CD4-positive, alpha-beta T cell treated with Interleukin-4 for 4 hours (primary cell): Measurements from ENCODE around the gene EIF4EBP3.

Experiments used
- DNase-seq: peaks from one replicate; pipeline ENCODE4 v3.0.0-alpha.2; 2020

The EIF4EBP3 gene

DNA sequence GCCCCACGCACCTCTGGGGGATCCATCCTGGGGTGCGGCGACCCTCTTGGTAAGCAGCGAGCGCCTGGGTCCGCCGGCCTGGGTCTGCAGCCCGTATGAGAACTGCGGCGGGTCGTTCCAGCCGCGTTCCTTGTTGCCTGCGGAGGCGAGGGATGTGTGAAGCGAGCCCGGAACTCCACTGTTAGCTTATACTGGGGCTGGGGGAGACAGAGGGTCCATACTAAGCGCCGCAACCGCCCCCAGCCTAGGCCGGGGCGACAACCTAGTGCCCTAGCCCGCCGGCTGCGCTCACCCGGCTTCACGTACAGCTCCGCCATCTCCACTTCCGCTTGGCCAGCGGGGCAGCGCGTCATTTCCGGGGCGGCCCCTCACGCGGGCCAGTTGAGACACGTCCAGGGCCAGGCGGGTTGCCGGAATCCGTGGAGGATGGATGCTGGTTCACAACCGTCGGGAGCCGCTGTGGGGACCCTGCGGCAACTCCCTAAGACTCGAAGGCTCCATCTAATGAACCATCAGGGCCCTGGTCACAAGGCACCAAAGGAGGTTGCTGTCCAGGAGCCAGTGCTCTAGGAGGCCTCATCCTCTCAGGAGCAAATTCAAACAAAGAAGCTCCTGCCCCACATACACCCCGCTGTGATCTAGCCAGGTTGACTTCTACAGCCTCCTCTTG, 9.8 kb downstream of the EIF4EBP3 start, which contains the start of gene SRA1:
SRA1 (minus strand) TSS at position 338 of the 670 bp plus-strand sequence; CDS start at position 317, 21 bp downstream.
- peak; percentile 79 for DNase-seq

DNA sequence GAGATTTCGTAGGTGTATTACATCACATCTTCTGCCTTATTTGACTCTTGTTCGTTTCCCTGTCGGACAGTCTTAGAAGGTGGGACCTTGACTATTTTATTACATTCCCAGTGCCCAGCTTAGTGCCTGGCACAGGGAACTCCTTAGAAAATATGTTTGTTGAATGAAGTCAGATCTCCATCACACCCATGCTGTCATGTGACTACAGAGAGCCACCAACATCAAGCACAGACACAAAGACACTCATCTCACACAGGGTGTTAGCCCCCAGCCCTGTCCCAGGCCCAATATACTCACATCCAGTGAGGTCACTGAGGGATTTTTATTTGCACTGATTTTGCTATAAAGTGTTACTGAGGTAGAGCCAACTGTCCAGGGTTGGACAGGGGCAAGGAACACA, 10.5 kb downstream of the EIF4EBP3 start:
- DNase-seq: no peak

DNA sequence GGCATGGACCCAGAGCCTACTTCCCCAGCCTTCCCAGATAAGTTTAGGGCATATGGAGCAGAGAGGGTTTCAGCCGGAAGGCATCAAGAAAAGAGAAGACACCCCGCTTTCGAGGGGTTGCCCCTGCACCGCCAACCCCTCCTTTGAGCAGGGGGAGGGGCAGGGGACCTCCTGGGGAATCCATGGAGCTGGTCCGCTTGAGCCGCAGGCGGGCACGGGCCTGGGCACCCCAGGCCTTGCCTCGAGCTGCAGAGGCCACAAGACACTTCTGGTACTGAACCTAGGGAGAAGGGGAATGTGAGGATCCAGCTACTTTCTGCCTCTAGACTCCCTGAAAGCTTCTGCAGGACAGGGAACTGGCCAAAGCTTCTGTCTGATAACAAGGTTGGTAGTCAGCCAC, 11.1 kb downstream of the EIF4EBP3 start:
- no peak for DNase-seq

DNA sequence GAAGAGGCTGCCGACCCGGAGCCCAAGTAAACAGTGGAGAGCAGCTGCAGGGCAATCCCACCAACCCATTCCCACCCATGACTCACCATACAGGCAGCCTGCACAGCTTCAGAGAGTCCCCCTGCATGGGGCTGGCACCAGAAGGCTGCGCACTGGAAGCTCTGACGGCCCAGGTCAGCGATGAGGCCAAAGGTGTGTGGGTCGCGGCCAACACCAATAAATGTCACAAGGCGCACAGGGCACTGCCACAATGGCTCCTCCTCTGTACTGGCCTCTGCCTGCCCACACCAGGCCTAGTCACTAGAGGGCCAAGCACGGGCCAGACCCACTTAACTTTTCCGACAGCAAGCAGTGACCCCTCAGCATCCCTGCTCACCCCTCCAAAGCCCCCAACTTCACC, 12.8 kb downstream of the EIF4EBP3 start:
- no peak for DNase-seq

DNA sequence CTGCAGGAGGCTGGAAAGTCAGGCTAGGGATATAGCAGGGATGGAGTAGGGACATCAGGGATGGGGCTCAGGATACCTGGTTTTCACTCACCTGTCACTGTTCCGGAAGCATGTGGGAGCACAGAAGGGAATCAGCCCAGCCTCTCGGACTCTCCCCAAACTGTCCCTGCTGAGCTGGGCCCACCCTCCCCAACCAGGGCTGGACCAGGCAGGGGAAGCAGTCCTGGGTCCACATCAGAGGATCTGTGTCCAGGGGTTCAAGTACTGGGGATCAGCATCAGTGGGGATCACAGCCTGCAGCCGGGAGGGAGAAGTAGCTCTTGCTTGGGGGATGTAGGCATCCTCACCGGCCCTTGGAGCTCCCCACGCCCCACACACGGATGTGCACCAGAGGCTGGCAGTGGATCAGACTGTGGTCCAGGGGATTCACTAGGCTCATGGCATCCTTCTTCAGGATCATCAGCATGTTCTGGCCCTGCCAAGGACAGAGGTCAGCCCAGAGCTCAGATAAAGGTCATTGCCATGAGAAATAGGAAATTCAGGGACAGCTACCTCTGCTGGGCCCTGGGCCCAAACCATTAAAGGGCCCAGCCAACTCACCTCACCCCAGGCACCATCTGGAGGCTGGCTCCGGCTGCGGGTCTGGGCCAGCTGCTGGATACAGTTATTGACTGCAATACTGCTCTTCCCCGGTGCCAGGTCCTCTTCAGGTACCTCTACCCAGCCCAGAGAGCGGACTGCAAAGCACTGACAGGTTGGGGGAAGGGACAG, 14.5 kb downstream of the EIF4EBP3 start:
- DNase-seq: no peak

DNA sequence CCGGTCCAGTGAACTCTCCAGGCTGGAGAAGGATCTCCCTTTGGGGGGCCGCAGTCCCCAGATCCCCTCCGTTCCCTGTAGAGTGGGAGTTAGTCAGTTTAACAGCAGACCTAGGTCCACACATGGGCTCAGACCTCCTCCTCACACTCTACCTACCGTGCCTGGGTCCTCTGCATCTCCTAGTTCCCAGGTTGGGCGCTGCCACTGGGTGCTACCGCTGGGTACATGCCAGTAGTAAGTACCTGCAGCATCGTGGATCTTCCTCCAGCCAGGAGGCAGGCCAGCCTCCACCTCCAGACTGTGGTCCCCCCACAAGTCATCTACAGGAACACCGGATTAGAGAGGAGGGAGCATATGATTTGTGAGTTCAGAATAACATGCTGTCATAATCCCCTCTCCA, 16.1 kb downstream of the EIF4EBP3 start:
- no peak for DNase-seq

DNA sequence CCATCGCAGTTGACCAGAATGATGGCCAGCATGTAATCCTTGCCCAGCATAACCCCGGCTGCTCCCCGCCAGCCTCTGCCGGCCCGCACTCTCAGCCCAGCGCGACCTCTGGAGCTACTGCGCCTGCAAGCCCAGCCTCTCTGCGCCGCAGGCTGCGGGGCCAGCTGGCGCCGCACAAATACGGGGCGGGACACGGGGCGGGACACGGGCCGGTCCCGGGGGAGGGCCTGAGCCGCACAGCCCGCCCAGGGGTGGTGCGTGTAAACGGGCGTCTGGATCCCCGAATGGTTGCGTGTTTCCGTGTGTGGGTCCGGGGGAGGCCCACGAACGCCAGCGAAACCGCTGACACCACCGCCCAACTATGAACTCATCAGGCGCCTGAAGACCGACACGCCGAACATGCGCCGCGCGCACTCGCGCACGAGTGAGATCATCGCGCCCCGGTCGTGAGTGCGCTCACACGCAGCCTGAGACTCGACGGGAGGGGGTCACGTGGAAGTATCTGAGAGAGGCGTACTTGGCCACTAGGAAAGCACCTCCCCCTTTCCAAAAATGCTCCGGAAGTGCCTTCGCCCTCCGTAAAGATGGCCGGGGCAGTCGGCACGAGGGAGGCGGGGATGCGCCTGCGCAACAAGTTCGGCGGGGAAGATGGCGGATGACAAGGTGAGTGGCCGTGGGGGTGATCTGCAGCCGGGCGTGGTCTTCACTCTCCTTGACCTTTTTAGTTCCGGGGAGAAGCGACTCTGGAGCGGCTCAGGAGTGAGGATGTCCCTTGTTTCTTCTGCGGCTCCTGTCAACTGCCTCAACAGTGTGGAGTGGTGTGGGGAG, 16.9 kb downstream of the EIF4EBP3 start, which contains the start of the genes APBB3 and SLC35A4:
APBB3 (minus strand) TSS at position 403 of the 828 bp plus-strand sequence; CDS start at position 50, 353 bp downstream.
SLC35A4 (plus strand) TSS at position 633 of the 828 bp plus-strand sequence. CDS start 2,342 bp downstream, outside the sequence.
- peak; percentile 99 for DNase-seq

DNA sequence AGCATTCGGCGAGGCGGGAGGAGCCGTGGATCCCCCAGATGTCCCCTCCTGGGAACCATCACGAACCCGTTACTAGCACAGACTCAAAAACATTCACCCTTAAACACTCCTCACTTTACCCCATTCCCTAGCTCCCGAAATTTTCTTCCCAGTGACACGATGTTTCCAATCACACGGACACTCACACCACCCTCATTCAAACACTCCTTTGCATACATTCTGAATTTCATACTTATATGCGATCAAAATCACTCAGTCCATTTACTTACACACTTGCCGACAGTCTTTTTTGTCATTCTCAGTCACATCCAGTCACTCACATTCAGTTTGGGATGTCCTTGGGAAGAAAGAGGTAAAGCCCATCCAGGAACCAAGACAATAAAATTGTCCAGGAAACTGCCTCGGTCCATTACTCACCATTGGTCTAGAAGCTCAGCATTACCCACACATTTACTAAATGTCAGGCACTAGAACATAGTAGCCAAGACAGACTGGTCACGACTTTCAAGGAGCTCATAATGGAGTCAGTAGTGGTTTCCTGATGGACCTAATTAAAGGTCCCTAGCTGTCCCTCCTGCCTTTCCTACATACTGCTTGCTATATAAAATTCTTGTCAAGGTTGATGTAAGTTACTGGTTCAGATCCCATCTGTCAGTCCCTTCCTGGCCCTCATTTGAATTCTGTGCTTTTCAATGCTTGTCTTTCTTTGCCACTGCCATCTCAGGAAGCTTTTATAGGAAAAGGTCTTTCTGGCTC, 17.7 kb downstream of the EIF4EBP3 start:
- DNase-seq: no peak

DNA sequence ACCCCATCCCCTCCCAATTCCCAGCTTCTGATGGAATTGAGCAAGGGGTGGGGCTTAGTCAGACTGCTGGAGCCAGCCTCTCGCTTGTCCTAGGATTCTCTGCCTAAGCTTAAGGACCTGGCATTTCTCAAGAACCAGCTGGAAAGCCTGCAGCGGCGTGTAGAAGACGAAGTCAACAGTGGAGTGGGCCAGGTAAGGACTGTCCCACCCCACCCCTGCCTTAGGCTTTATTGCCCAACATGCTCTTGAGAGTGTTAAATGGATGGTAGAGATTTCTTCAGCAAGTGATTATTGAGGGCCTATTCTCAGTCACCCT, 18.3 kb downstream of the EIF4EBP3 start:
- DNase-seq: no peak

DNA sequence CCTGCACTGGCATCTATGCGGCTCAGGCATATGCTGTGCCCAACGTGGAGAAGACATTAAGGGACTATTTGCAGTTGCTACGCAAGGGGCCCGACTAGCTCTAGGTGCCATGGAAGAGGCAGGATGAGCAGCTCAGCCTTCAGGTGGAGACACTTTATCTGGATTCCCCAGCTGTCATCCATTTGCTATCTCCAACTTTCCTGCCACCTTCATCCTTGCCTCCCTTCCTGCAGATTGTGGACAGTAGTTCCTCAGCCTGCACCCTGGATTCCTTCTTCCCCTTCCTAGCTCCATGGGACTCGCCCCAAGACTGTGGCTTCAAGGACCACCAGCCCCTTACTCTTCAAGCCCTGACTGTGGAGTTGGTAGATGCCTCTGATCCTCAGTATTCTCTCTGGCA, 19.2 kb downstream of the EIF4EBP3 start:
- DNase-seq: no peak

DNA sequence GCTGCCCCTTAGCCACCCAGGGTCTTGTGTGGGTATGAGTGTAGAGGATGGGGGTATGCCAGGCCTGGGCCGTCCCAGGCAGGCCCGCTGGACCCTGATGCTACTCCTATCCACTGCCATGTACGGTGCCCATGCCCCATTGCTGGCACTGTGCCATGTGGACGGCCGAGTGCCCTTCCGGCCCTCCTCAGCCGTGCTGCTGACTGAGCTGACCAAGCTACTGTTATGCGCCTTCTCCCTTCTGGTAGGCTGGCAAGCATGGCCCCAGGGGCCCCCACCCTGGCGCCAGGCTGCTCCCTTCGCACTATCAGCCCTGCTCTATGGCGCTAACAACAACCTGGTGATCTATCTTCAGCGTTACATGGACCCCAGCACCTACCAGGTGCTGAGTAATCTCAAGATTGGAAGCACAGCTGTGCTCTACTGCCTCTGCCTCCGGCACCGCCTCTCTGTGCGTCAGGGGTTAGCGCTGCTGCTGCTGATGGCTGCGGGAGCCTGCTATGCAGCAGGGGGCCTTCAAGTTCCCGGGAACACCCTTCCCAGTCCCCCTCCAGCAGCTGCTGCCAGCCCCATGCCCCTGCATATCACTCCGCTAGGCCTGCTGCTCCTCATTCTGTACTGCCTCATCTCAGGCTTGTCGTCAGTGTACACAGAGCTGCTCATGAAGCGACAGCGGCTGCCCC, 19.8 kb downstream of the EIF4EBP3 start:
- no peak for DNase-seq

DNA sequence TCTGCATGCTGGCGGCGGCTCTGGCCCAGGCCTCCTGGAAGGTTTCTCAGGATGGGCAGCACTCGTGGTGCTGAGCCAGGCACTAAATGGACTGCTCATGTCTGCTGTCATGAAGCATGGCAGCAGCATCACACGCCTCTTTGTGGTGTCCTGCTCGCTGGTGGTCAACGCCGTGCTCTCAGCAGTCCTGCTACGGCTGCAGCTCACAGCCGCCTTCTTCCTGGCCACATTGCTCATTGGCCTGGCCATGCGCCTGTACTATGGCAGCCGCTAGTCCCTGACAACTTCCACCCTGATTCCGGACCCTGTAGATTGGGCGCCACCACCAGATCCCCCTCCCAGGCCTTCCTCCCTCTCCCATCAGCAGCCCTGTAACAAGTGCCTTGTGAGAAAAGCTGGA, 20.4 kb downstream of the EIF4EBP3 start:
- no peak for DNase-seq

DNA sequence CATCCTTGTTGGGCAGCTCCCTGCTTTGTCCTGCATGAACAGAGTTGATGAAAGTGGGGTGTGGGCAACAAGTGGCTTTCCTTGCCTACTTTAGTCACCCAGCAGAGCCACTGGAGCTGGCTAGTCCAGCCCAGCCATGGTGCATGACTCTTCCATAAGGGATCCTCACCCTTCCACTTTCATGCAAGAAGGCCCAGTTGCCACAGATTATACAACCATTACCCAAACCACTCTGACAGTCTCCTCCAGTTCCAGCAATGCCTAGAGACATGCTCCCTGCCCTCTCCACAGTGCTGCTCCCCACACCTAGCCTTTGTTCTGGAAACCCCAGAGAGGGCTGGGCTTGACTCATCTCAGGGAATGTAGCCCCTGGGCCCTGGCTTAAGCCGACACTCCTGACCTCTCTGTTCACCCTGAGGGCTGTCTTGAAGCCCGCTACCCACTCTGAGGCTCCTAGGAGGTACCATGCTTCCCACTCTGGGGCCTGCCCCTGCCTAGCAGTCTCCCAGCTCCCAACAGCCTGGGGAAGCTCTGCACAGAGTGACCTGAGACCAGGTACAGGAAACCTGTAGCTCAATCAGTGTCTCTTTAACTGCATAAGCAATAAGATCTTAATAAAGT, 21.1 kb downstream of the EIF4EBP3 start:
- no peak for DNase-seq

DNA sequence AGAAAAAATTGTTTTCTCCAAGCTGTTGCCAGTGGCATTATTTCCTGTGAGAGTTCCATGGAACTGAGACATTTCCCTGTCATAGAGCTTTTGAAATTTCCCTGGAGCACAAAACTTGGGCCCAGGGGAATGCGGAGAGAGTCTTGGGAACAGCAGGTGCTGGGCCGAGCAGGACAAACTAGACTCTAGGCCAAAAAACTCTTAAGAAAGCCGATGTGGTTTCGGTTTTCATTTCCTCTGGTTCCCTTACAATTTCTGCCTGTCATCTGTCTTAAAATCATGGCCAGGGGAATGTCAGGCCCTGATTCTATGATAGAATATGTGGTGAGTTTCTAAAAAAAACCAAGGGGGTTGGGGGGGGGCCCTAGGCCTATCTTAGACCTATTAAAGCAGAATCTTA, 21.7 kb downstream of the EIF4EBP3 start:
- DNase-seq: no peak

DNA sequence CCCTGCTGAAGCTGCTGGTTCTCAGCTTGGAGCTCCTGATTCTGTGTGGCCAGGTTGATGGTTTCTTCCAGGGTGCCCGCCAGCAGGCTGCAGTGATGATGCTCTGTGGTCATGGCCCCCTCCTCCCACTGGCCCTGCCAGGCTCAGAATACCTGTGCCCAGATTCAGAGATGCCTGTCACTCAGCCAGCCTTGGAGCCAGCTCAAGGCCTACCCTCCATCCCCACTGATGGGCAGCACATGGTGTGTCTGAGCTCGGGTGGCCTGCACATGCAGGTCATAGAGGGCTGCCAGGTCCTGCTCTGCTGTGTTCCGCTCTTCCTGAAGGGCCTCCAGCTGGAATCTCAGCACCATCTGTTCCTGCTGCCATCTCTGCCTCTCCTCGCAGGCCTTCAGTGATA, 22.6 kb downstream of the EIF4EBP3 start:
- DNase-seq: no peak

DNA sequence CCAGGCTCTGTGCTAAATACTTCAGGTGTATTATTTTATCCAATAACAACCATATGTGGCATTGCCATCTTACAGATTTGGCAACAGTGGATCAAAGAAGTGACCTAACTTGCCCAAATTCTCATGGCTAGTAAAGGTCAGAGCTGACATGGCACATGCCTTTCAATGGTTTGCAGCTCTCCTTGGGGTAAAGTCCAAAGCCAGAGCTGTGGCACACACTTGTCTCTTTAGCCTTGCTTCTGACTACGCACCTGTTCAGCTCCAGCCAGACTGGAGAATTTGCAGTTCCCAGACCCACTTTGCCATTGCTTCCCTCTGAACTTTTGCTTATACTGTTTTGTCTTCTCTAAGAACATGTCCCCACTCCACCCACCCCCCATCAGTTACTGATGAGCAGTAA, 23.0 kb downstream of the EIF4EBP3 start:
- DNase-seq: no peak

DNA sequence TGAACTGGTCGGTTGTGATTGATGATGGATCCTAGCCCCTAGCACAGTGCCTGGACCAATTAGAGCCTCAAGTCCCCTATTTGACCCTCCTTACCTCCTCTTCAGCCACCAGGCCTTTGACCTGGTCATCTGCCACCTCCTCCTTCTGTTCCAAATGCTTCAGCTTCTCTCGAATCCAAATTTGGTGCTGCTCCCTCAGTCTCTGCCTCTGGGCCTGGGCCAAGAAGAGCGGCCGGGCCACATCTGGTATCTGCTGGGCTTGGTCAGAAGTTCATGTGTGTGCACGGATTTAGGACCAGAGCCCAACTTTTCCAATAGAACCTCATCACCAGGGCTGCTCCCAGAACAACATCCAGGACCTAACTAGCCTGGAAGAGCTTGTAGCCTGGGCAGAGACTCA, 23.6 kb downstream of the EIF4EBP3 start:
- DNase-seq: no peak

DNA sequence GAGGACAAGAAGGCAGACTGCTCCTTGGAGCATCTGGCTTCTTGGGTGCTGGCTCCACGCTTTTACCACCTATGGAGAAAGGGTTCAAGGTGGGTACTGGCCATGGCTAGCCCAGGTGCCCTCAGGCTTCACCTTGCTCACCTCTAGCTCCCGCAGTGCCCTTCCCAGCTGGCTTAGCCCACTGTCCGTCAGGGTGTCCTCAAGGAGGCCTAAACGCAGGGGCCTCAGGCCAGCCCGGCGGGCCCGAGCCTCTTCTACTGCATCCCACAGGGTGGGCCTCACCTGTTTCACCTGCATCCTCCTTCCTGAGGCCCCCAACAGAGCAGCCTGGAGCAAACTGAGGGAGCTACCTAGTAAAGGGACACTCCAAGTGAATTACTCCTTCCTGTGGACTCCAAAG, 26.2 kb downstream of the EIF4EBP3 start:
- DNase-seq: no peak

DNA sequence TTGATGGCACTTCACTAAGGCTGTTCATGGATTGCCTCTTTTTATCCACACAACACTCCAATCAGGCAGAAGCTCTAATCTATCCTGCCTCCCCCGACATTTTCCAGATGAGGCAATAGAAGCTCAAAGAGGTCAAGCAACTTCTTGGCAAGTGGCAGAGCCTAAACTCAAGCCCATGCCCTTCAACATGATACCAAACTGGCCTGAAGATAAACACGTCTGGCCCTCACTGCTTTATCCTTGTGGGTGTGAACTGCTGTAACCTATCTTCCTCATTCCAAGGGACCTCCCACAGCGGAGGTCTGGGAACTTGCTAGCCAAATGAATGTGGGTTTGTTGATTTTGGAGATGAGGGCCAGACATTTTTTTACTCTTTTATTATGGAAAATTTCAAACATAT, 26.7 kb downstream of the EIF4EBP3 start:
- no peak for DNase-seq

DNA sequence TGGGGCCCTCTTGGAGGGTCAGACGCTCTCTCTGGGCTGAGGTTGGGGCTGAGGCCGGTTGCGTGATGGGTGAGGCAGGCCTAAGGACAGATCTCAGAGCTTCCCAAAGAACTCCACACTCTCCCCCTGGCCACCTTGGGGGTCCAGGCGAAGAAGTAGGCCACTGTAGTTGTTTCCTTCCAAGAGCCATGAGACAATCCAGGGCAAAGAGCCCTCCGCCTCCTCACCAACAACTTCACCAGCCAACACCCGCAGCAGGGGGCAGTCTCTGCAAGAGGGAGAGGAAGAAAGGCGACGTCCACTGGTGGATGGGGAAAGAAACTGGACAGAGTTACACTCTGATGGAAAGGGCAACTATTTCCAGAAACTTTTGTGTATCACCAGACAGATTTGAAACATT, 27.8 kb downstream of the EIF4EBP3 start:
- DNase-seq: no peak

DNA sequence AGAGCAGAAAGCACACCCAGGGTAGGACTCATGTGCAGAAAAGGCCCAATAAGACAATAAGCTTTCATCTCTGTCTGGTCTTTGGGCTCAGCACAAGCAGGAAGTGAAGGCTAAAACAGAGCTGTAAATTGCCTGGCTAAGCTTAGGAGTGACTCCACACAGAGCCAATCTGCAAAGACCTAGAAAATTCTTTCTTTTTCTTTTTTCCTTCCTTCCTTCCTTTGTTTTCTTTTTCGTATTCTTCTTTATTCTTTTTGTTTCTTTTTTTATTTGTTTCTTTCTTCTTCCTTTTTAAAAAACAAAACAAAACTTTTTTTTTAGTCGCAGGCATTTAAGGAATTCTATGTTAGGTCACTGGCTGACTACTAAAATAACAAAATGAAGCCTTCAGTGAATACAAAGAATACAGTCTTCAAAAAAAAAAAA, 29.3 kb downstream of the EIF4EBP3 start:
- no peak for DNase-seq
